IPS-15b (cell line): ENCODE results near the gene UCK1.
A peak's percentile ranks its signal among the peaks of the same experiment; 100 is the strongest.

Experiments used
- H3K27me3 ChIP-seq: one replicate; pipeline ENCODE4 v1.6.1; 2013; ENCODE audit warnings: low read length; ENCODE audit not compliant: control insufficient read depth, insufficient read depth
- H3K36me3 ChIP-seq: one replicate; pipeline ENCODE4 v1.6.1; 2013; ENCODE audit warnings: low read length; ENCODE audit not compliant: control insufficient read depth, insufficient read depth
- H3K4me1 ChIP-seq: one replicate; pipeline ENCODE4 v1.6.1; 2013; ENCODE audit warnings: mild to moderate bottlenecking, low read length; ENCODE audit not compliant: control insufficient read depth, insufficient read depth
- H3K4me3 ChIP-seq: one replicate; pipeline ENCODE4 v1.5.1; 2013; ENCODE audit warnings: low read depth, low read length
- H3K9ac ChIP-seq: one replicate; pipeline ENCODE4 v1.6.1; 2013; ENCODE audit warnings: low read depth, mild to moderate bottlenecking, low read length
- H3K9me3 ChIP-seq: one replicate; pipeline ENCODE4 v1.6.1; 2013; ENCODE audit warnings: mild to moderate bottlenecking, low read length; ENCODE audit not compliant: control insufficient read depth, insufficient read depth

Gene UCK1

GRCh38 chr9:131546336-131547084 lies 15.4 kb upstream of the UCK1 start:
- Histone ChIP-seq H3K9ac (no peak overlapping the region), H3K27me3 (peaks cover 21% of the 10 kb centered on the region), H3K36me3 (no peaks in the 10 kb centered on the region), H3K9me3 (peaks cover 12% of the 10 kb centered on the region), H3K4me3 (peak overlapping the region; percentile 62), H3K4me1 (no peaks in the 10 kb centered on the region)

GRCh38 chr9:131545786-131546335 lies 14.8 kb upstream of the UCK1 start:
- H3K9ac ChIP-seq: peak overlapping the region; percentile 12

GRCh38 chr9:131545003-131545785 lies 14.1 kb upstream of the UCK1 start, which contains the start of gene PRRT1B:
PRRT1B (plus strand) TSS chr9:131545523; CDS start chr9:131545616, 93 bp downstream.
- Histone ChIP-seq H3K4me3 (peak within 1 kb of the TSS; percentile 62), H3K27me3 (peaks cover 21% of the 10 kb centered on the region), H3K36me3 (no peaks in the 10 kb centered on the region), H3K9me3 (peaks cover 12% of the 10 kb centered on the region), H3K4me1 (no peaks in the 10 kb centered on the region), H3K9ac (peak within 1 kb of the TSS; percentile 12)

More at GRCh38 chr9:131545786-131546335, 14.8 kb upstream of the UCK1 start:
- Histone ChIP-seq H3K4me3 (peak overlapping the region; percentile 62), H3K4me1 (no peaks in the 10 kb centered on the region), H3K9me3 (peaks cover 12% of the 10 kb centered on the region), H3K36me3 (no peaks in the 10 kb centered on the region), H3K27me3 (peaks cover 21% of the 10 kb centered on the region)

- no peaks in the 10 kb centered on the region for H3K4me1 ChIP-seq
- H3K4me3 ChIP-seq: no peak overlapping the region
- peaks cover 21% of the 10 kb centered on the region for H3K27me3 ChIP-seq
- peaks cover 12% of the 10 kb centered on the region for H3K9me3 ChIP-seq
- no peak overlapping the region for H3K9ac ChIP-seq
- no peaks in the 10 kb centered on the region for H3K36me3 ChIP-seq
Measured at GRCh38 chr9:131543141-131543540, 12.1 kb upstream of the UCK1 start.

- Histone ChIP-seq H3K9me3 (peaks cover 10% of the 10 kb centered on the region), H3K36me3 (no peaks in the 10 kb centered on the region), H3K27me3 (peaks cover 2% of the 10 kb centered on the region), H3K4me3 (no peak overlapping the region), H3K4me1 (no peaks in the 10 kb centered on the region), H3K9ac (no peak overlapping the region)
Measured at GRCh38 chr9:131539223-131539923, 8.3 kb upstream of the UCK1 start.

GRCh38 chr9:131537946-131538345 lies 6.9 kb upstream of the UCK1 start:
- no peak overlapping the region for H3K9ac ChIP-seq
- H3K9me3 ChIP-seq: no peaks in the 10 kb centered on the region
- H3K36me3 ChIP-seq: no peaks in the 10 kb centered on the region
- no peaks in the 10 kb centered on the region for H3K4me1 ChIP-seq
- no peak overlapping the region for H3K4me3 ChIP-seq
- H3K27me3 ChIP-seq: no peaks in the 10 kb centered on the region

- Histone ChIP-seq H3K27me3 (no peaks in the 10 kb centered on the region), H3K4me1 (peaks cover 2% of the 10 kb centered on the region), H3K9ac (no peak overlapping the region), H3K36me3 (no peaks in the 10 kb centered on the region), H3K9me3 (no peaks in the 10 kb centered on the region), H3K4me3 (no peak overlapping the region)
Measured at GRCh38 chr9:131534721-131535237, 3.7 kb upstream of the UCK1 start.

- H3K27me3 ChIP-seq: no peaks in the 10 kb centered on the region
- peak overlapping the region; percentile 84 for H3K4me3 ChIP-seq
- peaks cover 2% of the 10 kb centered on the region for H3K4me1 ChIP-seq
- H3K9ac ChIP-seq: peak overlapping the region; percentile 71
- H3K9me3 ChIP-seq: no peaks in the 10 kb centered on the region
- H3K36me3 ChIP-seq: peaks cover 31% of the 10 kb centered on the region
Measured at GRCh38 chr9:131530546-131530919, 530 bp downstream of the UCK1 start.

GRCh38 chr9:131529597-131530545 lies 1.2 kb downstream of the UCK1 start:
- Histone ChIP-seq H3K36me3 (peaks cover 34% of the 10 kb centered on the region), H3K9me3 (no peaks in the 10 kb centered on the region), H3K4me1 (peaks cover 2% of the 10 kb centered on the region), H3K27me3 (no peaks in the 10 kb centered on the region), H3K4me3 (peak overlapping the region; percentile 84), H3K9ac (peak overlapping the region; percentile 71)

- Histone ChIP-seq H3K9me3 (no peaks in the 10 kb centered on the region), H3K9ac (no peak overlapping the region), H3K4me1 (peaks cover 2% of the 10 kb centered on the region), H3K27me3 (no peaks in the 10 kb centered on the region), H3K4me3 (no peak overlapping the region), H3K36me3 (peaks cover 43% of the 10 kb centered on the region)
Measured at GRCh38 chr9:131528886-131529505, 2.1 kb downstream of the UCK1 start.
